Gastrocnemius medialis (tissue), 4 donors: ENCODE results near the gene ABR. TPM values are rescaled to one million over a fixed set of nuclear protein-coding genes. Genes with fewer than 3 reads are reported as not detected.
A peak's percentile ranks its signal among the peaks of the same experiment; 100 is the strongest.

ENCODE experiments used
- ATAC-seq, 2 donors: fragments of 150-250 bp; one replicate each; pipeline ENCODE4 v1.9.1; 2016
- DNase-seq, 2 donors: peaks; one replicate each; pipeline ENCODE4 v3.0.0-alpha.2; 2019
- H3K27ac ChIP-seq, 4 donors: fragments of 200-600 bp; sonication (generic); 1 replicate in 1 of 4; 2 replicates in 3 of 4; pipeline ENCODE4 v1.5.1; 2016 to 2018; ENCODE audit warnings: mild to moderate bottlenecking in 2 of 4, moderate library complexity in 1 of 4
- H3K27me3 ChIP-seq, 3 donors: fragments of 200-600 bp; sonication (generic) in 2 of 3; 1 replicate in 1 of 3; 2 replicates in 2 of 3; pipeline versions ENCODE4 v1.5.1 to v1.6.0; 2016 to 2019; ENCODE audit warnings: mild to moderate bottlenecking in 1 of 3, moderate library complexity in 1 of 3
- H3K36me3 ChIP-seq, 2 donors: fragments of 200-600 bp; sonication (generic) in 1 of 2; one replicate each; pipeline ENCODE4 v1.5.1; 2017 to 2018
- H3K4me1 ChIP-seq, 2 donors: fragments of 200-600 bp; sonication (generic) in 1 of 2; one replicate each; pipeline ENCODE4 v1.5.1; 2016 to 2017; ENCODE audit warnings: mild to moderate bottlenecking in 2 of 2
- H3K4me3 ChIP-seq, 4 donors: fragments of 200-600 bp; sonication (generic) in 3 of 4; 1 replicate in 1 of 4; 2 replicates in 3 of 4; pipeline ENCODE4 v1.5.1; 2016 to 2019; ENCODE audit warnings: mild to moderate bottlenecking in 2 of 4
- H3K9me3 ChIP-seq, 3 donors: fragments of 200-600 bp; sonication (generic) in 2 of 3; 1 replicate in 1 of 3; 2 replicates in 2 of 3; pipeline ENCODE4 v1.5.1; 2016 to 2019
- CTCF ChIP-seq, 5 experiments: fragments of 450-650 bp in 3 of 5; fragments of 200-600 bp in 2 of 5; sonication (generic) in 2 of 5; IDR thresholded peaks in 4 of 5; conservative IDR thresholded peaks in 1 of 5; 1 replicate in 4 of 5; 2 replicates in 1 of 5; pipeline ENCODE4 v1.5.1; 2016 to 2019; ENCODE audit warnings: antibody characterized with exemption in 5 of 5, mild to moderate bottlenecking in 3 of 5, moderate library complexity in 3 of 5
- POLR2A ChIP-seq, 2 donors: fragments of 450-650 bp; IDR thresholded peaks; one replicate each; pipeline ENCODE4 v1.6.1; 2017; ENCODE audit warnings: antibody characterized with exemption in 2 of 2, mild to moderate bottlenecking in 2 of 2, moderate library complexity in 2 of 2
- in situ Hi-C, 4 donors: fragments of 200-750 bp; cut with MboI; loops; one replicate each; pipeline versions ENCODE4 v1.15.0 to v1.8.0; 2017; ENCODE audit warnings: low sequenced_read_pairs in 4 of 4
- intact Hi-C: fragments of 100-400 bp; cut with DNase I; formaldehyde crosslinking; loops from one replicate; pipeline ENCODE4 v1.15.1; 2023; ENCODE audit warnings: low total_unique reads
- total RNA-seq, 4 donors: library from RNA; depleted of rRNA; stranded (reverse); fragments of >200 nt; gene quantifications; one replicate each; pipeline versions ENCODE4 v1.1.0 to v1.2.3, GENCODE V29; 2016

The ABR gene
- total RNA-seq, 4 donors from 2014 or later: 9.7 to 15.4 (median 12.8) TPM

GRCh38 chr17:1116602-1117001, 63.2 kb downstream of the ABR start:
- TF ChIP-seq POLR2A (IDR thresholded peaks at IDR 0.05) (no peak), CTCF (IDR thresholded peaks at IDR 0.05 in 4 of 5, conservative IDR thresholded peaks at IDR 0.05 in 1 of 5) (no peak)
- H3K27me3 ChIP-seq: no peaks in the 10 kb centered on the region
- DNase-seq: no peak
- H3K36me3 ChIP-seq: no peaks in the 10 kb centered on the region
- no peak overlapping the region for H3K27ac ChIP-seq
- H3K4me1 ChIP-seq: peaks cover 11 to 13% of the 10 kb centered on the region in 2 donors
- in situ Hi-C loops (no loop called here), intact Hi-C loops (no loop called here)
- no peaks in the 10 kb centered on the region for H3K9me3 ChIP-seq
- no peak for ATAC-seq
- H3K4me3 ChIP-seq: no peak overlapping the region

- no peaks in the 10 kb centered on the region for H3K9me3 ChIP-seq
- DNase-seq: no peak
- TF ChIP-seq CTCF (IDR thresholded peaks at IDR 0.05 in 4 of 5, conservative IDR thresholded peaks at IDR 0.05 in 1 of 5) (no peak), POLR2A (IDR thresholded peaks at IDR 0.05) (no peak)
- H3K4me1 ChIP-seq: peaks cover 35 to 41% of the 10 kb centered on the region in 2 donors
- in situ Hi-C loops (no loop called here), intact Hi-C loops (no loop called here)
- no peak overlapping the region for H3K4me3 ChIP-seq
- H3K27ac ChIP-seq: no peak overlapping the region
- no peak for ATAC-seq
- no peaks in the 10 kb centered on the region for H3K27me3 ChIP-seq
- H3K36me3 ChIP-seq: no peaks in the 10 kb centered on the region
These were observed 66.9 kb downstream of the ABR start for GRCh38 chr17:1112875-1113274.

- H3K4me1 ChIP-seq: peaks cover 36 to 51% of the 10 kb centered on the region in 2 donors
These were observed 68.0 kb downstream of the ABR start for GRCh38 chr17:1111599-1112443.

GRCh38 chr17:1110862-1111598, 68.8 kb downstream of the ABR start:
- Histone ChIP-seq H3K27ac (peak overlapping the region; percentile 66 to 79 (median 74)), H3K4me1 (peaks cover 36 to 57% of the 10 kb centered on the region in 2 donors), H3K36me3 (no peaks in the 10 kb centered on the region), H3K27me3 (no peaks in the 10 kb centered on the region), H3K4me3 (no peak overlapping the region), H3K9me3 (no peaks in the 10 kb centered on the region)
- in situ Hi-C loops (no loop called here), intact Hi-C loops (no loop called here)
- peak in 1 of 2 donors; percentile 31 for DNase-seq
- no peak for ATAC-seq
- TF ChIP-seq POLR2A (IDR thresholded peaks at IDR 0.05): no peak
- TF ChIP-seq CTCF (IDR thresholded peaks at IDR 0.05 in 4 of 5, conservative IDR thresholded peaks at IDR 0.05 in 1 of 5): no peak

More at GRCh38 chr17:1111599-1112443, 68.0 kb downstream of the ABR start:
- Histone ChIP-seq H3K9me3 (no peaks in the 10 kb centered on the region), H3K36me3 (no peaks in the 10 kb centered on the region), H3K27ac (peak overlapping the region; percentile 66 to 79 (median 74)), H3K4me3 (no peak overlapping the region), H3K27me3 (no peaks in the 10 kb centered on the region)
- DNase-seq (no peak), ATAC-seq (no peak)
- in situ Hi-C loops: no loop called here
- TF ChIP-seq POLR2A (IDR thresholded peaks at IDR 0.05) (no peak), CTCF (IDR thresholded peaks at IDR 0.05 in 4 of 5, conservative IDR thresholded peaks at IDR 0.05 in 1 of 5) (no peak)
- intact Hi-C loops: no loop called here
